K562 (cell line): Measurements from ENCODE around the gene CEP89. TPM values are rescaled to one million over a fixed set of nuclear protein-coding genes. Genes with fewer than 3 reads are reported as not detected.

Experiments used
- CHD1 ChIP-seq: fragments of 200-600 bp; sonication (generic); IDR thresholded peaks from one replicate; pipeline ENCODE4 v1.6.1; 2012; ENCODE audit warnings: mild to moderate bottlenecking, moderate library complexity, low read length, inconsistent platforms
- FOXA3 ChIP-seq, 2 experiments: fragments of 450-650 bp in 1 of 2; sonication (generic) in 1 of 2; formaldehyde crosslinking; IDR thresholded peaks in 1 of 2; conservative IDR thresholded peaks in 1 of 2; 2 replicates each; pipeline versions ENCODE4 v1.4.0 to v1.8.0; 2020 to 2022; ENCODE audit warnings: mild to moderate bottlenecking in 2 of 2, missing genetic modification reagents in 1 of 2
- GTF2A2 ChIP-seq: IDR thresholded peaks from 2 replicates; pipeline ENCODE4 v1.6.1; 2016; ENCODE audit warnings: mild to moderate bottlenecking, missing genetic modification characterization, missing compliant biosample characterization
- JUN ChIP-seq, 2 experiments: sonication (generic) in 1 of 2; formaldehyde crosslinking in 1 of 2; IDR thresholded peaks; 2 replicates each; pipeline versions ENCODE4 v1.6.1 to v1.8.0; 2012 to 2022; ENCODE audit warnings: borderline replicate concordance in 2 of 2, mild to moderate bottlenecking in 2 of 2, improper control_type of control experiment in 1 of 2, low read depth in 1 of 2, low read length in 1 of 2, missing genetic modification reagents in 1 of 2
- MGA ChIP-seq: fragments of 450-650 bp; IDR thresholded peaks from 2 replicates; pipeline ENCODE4 v1.6.1; 2016; ENCODE audit warnings: mild to moderate bottlenecking, moderate library complexity
- POU5F1 ChIP-seq: fragments of 150-350 bp; IDR thresholded peaks from 2 replicates; pipeline ENCODE4 v1.6.1; 2014; ENCODE audit warnings: borderline replicate concordance, low read length, low read depth, mild to moderate bottlenecking; ENCODE audit not compliant: partially characterized antibody
- RBFOX2 ChIP-seq: fragments of 200-400 bp; formaldehyde crosslinking; IDR thresholded peaks from 2 replicates; pipeline ENCODE4 v1.6.1; 2017; ENCODE audit warnings: low read depth, mild to moderate bottlenecking, low read length, moderate library complexity
- RREB1 ChIP-seq: fragments of 250-450 bp; sonication (Bioruptor Pico); IDR thresholded peaks from 2 replicates; pipeline ENCODE4 v1.4.0; 2020
- ZBTB8A ChIP-seq: fragments of 450-650 bp; IDR thresholded peaks from 2 replicates; pipeline ENCODE4 v1.6.1; 2018; ENCODE audit warnings: mild to moderate bottlenecking, moderate library complexity; ENCODE audit not compliant: partially characterized antibody
- polyA plus RNA-seq, 8 experiments: library from polyadenylated mRNA; depleted of rRNA in 4 of 8; stranded (reverse) in 5 of 8; unstranded in 3 of 8; fragments of >200 nt; fragmentation: Nextera tagmentation in 2 of 8; fragmentation: Illumina TruSeq in 1 of 8; extraction: Ambion mirVana in 2 of 8; extraction: Trizol in 1 of 8; gene quantifications; 2 replicates each; pipeline versions ENCODE4 v1.2.1 to v1.2.3, GENCODE V29; 2011 to 2014; ENCODE audit warnings: inconsistent platforms in 1 of 8, missing spikeins in 1 of 8
- total RNA-seq, 7 experiments: library from RNA; depleted of rRNA in 6 of 7; stranded (reverse); fragments of >200 nt in 6 of 7; fragmentation: Illumina TruSeq in 2 of 7; extraction: Trizol in 2 of 7; gene quantifications; 2 replicates each; pipeline versions ENCODE4 v1.2.1 to v1.2.3, GENCODE V29; 2011 to 2021; ENCODE audit warnings: low replicate concordance in 1 of 7

CEP89 gene
- total and polyA plus RNA-seq, 9 of the 15 experiments (the other 6 are each of a cell fraction or from before 2014, with no cell fraction given): 5.5 to 15.0 (median 7.2) TPM

GRCh38 chr19:32909257-32909656 is 62.5 kb downstream of the CEP89 start (continued):
- TF ChIP-seq FOXA3 (CRISPR knock-in tag; conservative IDR thresholded peaks at IDR 0.05 in 1 of 2, IDR thresholded peaks at IDR 0.05 in 1 of 2) (no peak), GTF2A2 (tag) (no peak), ZBTB8A (no peak), CHD1 (no peak), JUN (IDR thresholded peaks at IDR 0.05; ENCODE audit: borderline replicate concordance, low read depth, low read length) (no peak), JUN (CRISPR knock-in tag; IDR thresholded peaks at IDR 0.05; ENCODE audit: borderline replicate concordance) (no peak), RREB1 (CRISPR knock-in tag) (0 out of 2 replicates have a peak, but pooled peaks have one; percentile 44), POU5F1 (no peak), MGA (no peak), RBFOX2 (no peak)
